ES-I3 (cell line): ENCODE data around the gene GHRHR.

Source experiments
- H3K36me3 ChIP-seq: 2 replicates; pipeline ENCODE4 v1.6.1; 2013; ENCODE audit warnings: mild to moderate bottlenecking, low read length, control low read depth, moderate library complexity; ENCODE audit not compliant: insufficient read depth
- H3K4me1 ChIP-seq: 2 replicates; pipeline ENCODE4 v1.6.1; 2013; ENCODE audit warnings: mild to moderate bottlenecking, control low read depth, low read length; ENCODE audit not compliant: insufficient read depth
- H3K9ac ChIP-seq: 2 replicates; pipeline ENCODE4 v1.6.1; 2013; ENCODE audit warnings: low read depth, mild to moderate bottlenecking, low read length, moderate library complexity
- H3K9me3 ChIP-seq: 2 replicates; pipeline ENCODE4 v1.6.1; 2013; ENCODE audit warnings: mild to moderate bottlenecking, low read length, moderate library complexity; ENCODE audit not compliant: control insufficient read depth, insufficient read depth

The GHRHR gene

GRCh38 chr7:30923774-30924413 is 39.9 kb upstream of the GHRHR start:
- Histone ChIP-seq H3K36me3 (no peaks in the 10 kb centered on the region), H3K9ac (no peak overlapping the region), H3K4me1 (peaks cover 17% of the 10 kb centered on the region; the same call in 1 of the 2 replicates), H3K9me3 (no peaks in the 10 kb centered on the region)

GRCh38 chr7:30924624-30925023 is 39.1 kb upstream of the GHRHR start:
- H3K9ac ChIP-seq: no peak overlapping the region
- H3K9me3 ChIP-seq: no peaks in the 10 kb centered on the region
- H3K4me1 ChIP-seq: peaks cover 17% of the 10 kb centered on the region; the same call in 1 of the 2 replicates
- no peaks in the 10 kb centered on the region for H3K36me3 ChIP-seq

GRCh38 chr7:30925117-30925516 is 38.6 kb upstream of the GHRHR start:
- no peaks in the 10 kb centered on the region for H3K9me3 ChIP-seq
- H3K36me3 ChIP-seq: no peaks in the 10 kb centered on the region
- H3K9ac ChIP-seq: no peak overlapping the region
- peaks cover 17% of the 10 kb centered on the region; the same call in 1 of the 2 replicates for H3K4me1 ChIP-seq

- Histone ChIP-seq H3K9me3 (no peaks in the 10 kb centered on the region), H3K36me3 (no peaks in the 10 kb centered on the region), H3K9ac (no peak overlapping the region), H3K4me1 (peaks cover 14% of the 10 kb centered on the region; the same call in 1 of the 2 replicates)
Measured at GRCh38 chr7:30925913-30926312, 37.8 kb upstream of the GHRHR start.

GRCh38 chr7:30926313-30926712 is 37.4 kb upstream of the GHRHR start:
- H3K4me1 ChIP-seq: peaks cover 12% of the 10 kb centered on the region; the same call in 1 of the 2 replicates
- no peaks in the 10 kb centered on the region for H3K36me3 ChIP-seq
- H3K9ac ChIP-seq: no peak overlapping the region
- no peaks in the 10 kb centered on the region for H3K9me3 ChIP-seq

GRCh38 chr7:30927040-30927439 is 36.7 kb upstream of the GHRHR start:
- H3K4me1 ChIP-seq: peaks cover 5% of the 10 kb centered on the region; the same call in 1 of the 2 replicates
- H3K36me3 ChIP-seq: no peaks in the 10 kb centered on the region
- no peaks in the 10 kb centered on the region for H3K9me3 ChIP-seq
- no peak overlapping the region for H3K9ac ChIP-seq

GRCh38 chr7:30927559-30927958 is 36.2 kb upstream of the GHRHR start:
- Histone ChIP-seq H3K9ac (no peak overlapping the region), H3K4me1 (peaks cover under 1% of the 10 kb centered on the region; the same call in 1 of the 2 replicates), H3K9me3 (no peaks in the 10 kb centered on the region), H3K36me3 (no peaks in the 10 kb centered on the region)

- Histone ChIP-seq H3K4me1 (no peaks in the 10 kb centered on the region), H3K9ac (no peak overlapping the region), H3K9me3 (no peaks in the 10 kb centered on the region), H3K36me3 (no peaks in the 10 kb centered on the region)
Measured at GRCh38 chr7:30928254-30928872, 35.4 kb upstream of the GHRHR start.

GRCh38 chr7:30929686-30930085 is 34.1 kb upstream of the GHRHR start:
- Histone ChIP-seq H3K4me1 (no peaks in the 10 kb centered on the region), H3K36me3 (no peaks in the 10 kb centered on the region), H3K9ac (no peak overlapping the region), H3K9me3 (no peaks in the 10 kb centered on the region)

- Histone ChIP-seq H3K4me1 (no peaks in the 10 kb centered on the region), H3K9me3 (no peaks in the 10 kb centered on the region), H3K36me3 (no peaks in the 10 kb centered on the region), H3K9ac (no peak overlapping the region)
Measured at GRCh38 chr7:30930621-30931020, 33.1 kb upstream of the GHRHR start.

- H3K9ac ChIP-seq: no peak overlapping the region
- H3K36me3 ChIP-seq: no peaks in the 10 kb centered on the region
- H3K9me3 ChIP-seq: no peaks in the 10 kb centered on the region
- H3K4me1 ChIP-seq: no peaks in the 10 kb centered on the region
Measured at GRCh38 chr7:30931161-30931928, 32.4 kb upstream of the GHRHR start.

GRCh38 chr7:30931929-30932540 is 31.7 kb upstream of the GHRHR start:
- Histone ChIP-seq H3K9ac (no peak overlapping the region), H3K9me3 (no peaks in the 10 kb centered on the region)

GRCh38 chr7:30932562-30932961 is 31.2 kb upstream of the GHRHR start:
- no peaks in the 10 kb centered on the region for H3K4me1 ChIP-seq
- H3K9me3 ChIP-seq: no peaks in the 10 kb centered on the region
- no peak overlapping the region for H3K9ac ChIP-seq
- H3K36me3 ChIP-seq: no peaks in the 10 kb centered on the region

More at GRCh38 chr7:30931929-30932540, 31.7 kb upstream of the GHRHR start:
- H3K36me3 ChIP-seq: no peaks in the 10 kb centered on the region
- H3K4me1 ChIP-seq: no peaks in the 10 kb centered on the region

- H3K4me1 ChIP-seq: no peaks in the 10 kb centered on the region
- H3K9ac ChIP-seq: no peak overlapping the region
- H3K36me3 ChIP-seq: no peaks in the 10 kb centered on the region
- no peaks in the 10 kb centered on the region for H3K9me3 ChIP-seq
Measured at GRCh38 chr7:30933124-30933974, 30.4 kb upstream of the GHRHR start.
